Ovary (tissue), 3 donors: ENCODE results near the gene GPR107.

Experiments used
- EP300 ChIP-seq: sonication (generic); formaldehyde crosslinking; IDR thresholded peaks from one replicate; pipeline ENCODE4 v1.6.1; 2017; ENCODE audit warnings: antibody characterized with exemption
- POLR2A ChIP-seq: fragments of 450-650 bp; IDR thresholded peaks from one replicate; pipeline ENCODE4 v1.6.1; 2017; ENCODE audit warnings: antibody characterized with exemption, mild to moderate bottlenecking, moderate library complexity
- TF ChIP-seq, protein P1 (sequence below), 3 donors: fragments of 450-650 bp in 2 of 3; fragments of 200-600 bp in 1 of 3; IDR thresholded peaks; one replicate each; pipeline versions ENCODE4 v1.5.1 to v1.8.0; 2016 to 2022; ENCODE audit warnings: antibody characterized with exemption in 3 of 3, mild to moderate bottlenecking in 1 of 3
- donor health status: DM: no; HTN: no; CAD: no.

DNA sequence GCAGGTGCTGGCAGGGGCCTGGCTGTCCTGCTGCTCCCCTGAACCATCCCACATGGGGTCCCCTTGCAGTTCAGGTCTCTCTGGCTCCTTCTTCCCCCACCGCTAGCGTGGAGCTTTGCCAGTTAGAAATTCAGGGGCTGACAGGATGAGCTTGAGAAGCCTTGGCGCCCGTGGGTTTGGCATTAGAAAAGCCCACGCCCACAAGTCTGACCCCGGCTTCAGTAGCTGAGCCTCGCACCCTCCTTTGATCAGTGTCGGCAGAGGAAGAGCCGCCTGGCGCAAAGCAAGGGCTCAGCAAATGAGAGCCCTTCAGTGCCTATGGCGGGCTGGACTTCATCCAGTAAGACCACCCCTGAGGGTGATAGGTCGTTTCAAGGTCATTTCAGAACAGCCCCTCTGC is 88.3 kb downstream of the GPR107 start:
- TF ChIP-seq EP300 = no peak
- TF ChIP-seq, protein P1, sequence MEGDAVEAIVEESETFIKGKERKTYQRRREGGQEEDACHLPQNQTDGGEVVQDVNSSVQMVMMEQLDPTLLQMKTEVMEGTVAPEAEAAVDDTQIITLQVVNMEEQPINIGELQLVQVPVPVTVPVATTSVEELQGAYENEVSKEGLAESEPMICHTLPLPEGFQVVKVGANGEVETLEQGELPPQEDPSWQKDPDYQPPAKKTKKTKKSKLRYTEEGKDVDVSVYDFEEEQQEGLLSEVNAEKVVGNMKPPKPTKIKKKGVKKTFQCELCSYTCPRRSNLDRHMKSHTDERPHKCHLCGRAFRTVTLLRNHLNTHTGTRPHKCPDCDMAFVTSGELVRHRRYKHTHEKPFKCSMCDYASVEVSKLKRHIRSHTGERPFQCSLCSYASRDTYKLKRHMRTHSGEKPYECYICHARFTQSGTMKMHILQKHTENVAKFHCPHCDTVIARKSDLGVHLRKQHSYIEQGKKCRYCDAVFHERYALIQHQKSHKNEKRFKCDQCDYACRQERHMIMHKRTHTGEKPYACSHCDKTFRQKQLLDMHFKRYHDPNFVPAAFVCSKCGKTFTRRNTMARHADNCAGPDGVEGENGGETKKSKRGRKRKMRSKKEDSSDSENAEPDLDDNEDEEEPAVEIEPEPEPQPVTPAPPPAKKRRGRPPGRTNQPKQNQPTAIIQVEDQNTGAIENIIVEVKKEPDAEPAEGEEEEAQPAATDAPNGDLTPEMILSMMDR (IDR thresholded peaks at IDR 0.05) = no peak
- TF ChIP-seq POLR2A = no peak
